Ovary (tissue), 9 donors: ENCODE results near the gene MCFD2. TPM values are rescaled to one million over a fixed set of nuclear protein-coding genes. Genes with fewer than 3 reads are reported as not detected.

Experiments
- DNase-seq, 5 donors: peaks; one replicate each; pipeline ENCODE4 v3.0.0-alpha.2; 2019 to 2020
- H3K27ac ChIP-seq, 2 donors: fragments of 200-600 bp; one replicate each; pipeline versions ENCODE4 v1.5.1 to v1.8.0; 2019 to 2022
- H3K27me3 ChIP-seq: fragments of 200-600 bp; one replicate; pipeline ENCODE4 v1.8.0; 2022
- H3K36me3 ChIP-seq: fragments of 200-600 bp; sonication (generic); one replicate; pipeline ENCODE4 v1.5.1; 2019
- H3K4me1 ChIP-seq: one replicate; pipeline ENCODE4 v1.8.1; 2013; ENCODE audit warnings: mild to moderate bottlenecking, moderate library complexity; ENCODE audit not compliant: insufficient read depth
- H3K4me3 ChIP-seq: fragments of 200-600 bp; sonication (generic); one replicate; pipeline ENCODE4 v1.5.1; 2017
- H3K9me3 ChIP-seq, 2 donors: fragments of 200-600 bp in 1 of 2; sonication (generic) in 1 of 2; one replicate each; pipeline versions ENCODE4 v1.5.1 to v1.8.1; 2013 to 2019; ENCODE audit warnings: mild to moderate bottlenecking in 1 of 2, moderate library complexity in 1 of 2
- EP300 ChIP-seq: sonication (generic); formaldehyde crosslinking; IDR thresholded peaks from one replicate; pipeline ENCODE4 v1.6.1; 2017; ENCODE audit warnings: antibody characterized with exemption
- POLR2A ChIP-seq: fragments of 450-650 bp; IDR thresholded peaks from one replicate; pipeline ENCODE4 v1.6.1; 2017; ENCODE audit warnings: antibody characterized with exemption, mild to moderate bottlenecking, moderate library complexity
- whole genome bisulfite sequencing, 3 donors: extraction: QIAGEN DNeasy Blood & Tissue Kit in 1 of 3; methylation state at CpG; one replicate each; pipeline versions ENCODE4 v1.1.5 to v1.1.7; 2013 to 2017; 5-methylcytosine and 5-hydroxymethylcytosine counted together
- intact Hi-C, 4 donors: fragments of 100-400 bp; cut with DNase I; formaldehyde crosslinking; loops; one replicate each; pipeline versions ENCODE4 v1.11.0 to v1.15.1; 2022 to 2023
- polyA plus RNA-seq, 2 donors: library from polyadenylated mRNA; stranded (reverse); fragments of 200-250 nt in 1 of 2; fragments of 350-450 nt in 1 of 2; fragmentation: Illumina TruSeq in 1 of 2; extraction: RNeasy Lipid Tissue Mini Kit (QIAGEN cat#74804) in 1 of 2; gene quantifications; one replicate each; pipeline ENCODE4 v1.2.3, GENCODE V29; 2013 to 2014
- total RNA-seq, 7 donors: library from RNA; depleted of rRNA in 2 of 7; stranded (reverse); fragments of >200 nt in 2 of 7; fragmentation: NEBNext Ultra II Directional in 3 of 7; extraction: Animal tissue kit (Norgen Biotek cat#: 25700) in 3 of 7; gene quantifications; one replicate each; pipeline versions ENCODE4 v1.1.0 to v1.2.4, GENCODE V29; 2016 to 2023
- TF ChIP-seq, protein P1 (sequence below), 3 donors: fragments of 450-650 bp in 2 of 3; fragments of 200-600 bp in 1 of 3; IDR thresholded peaks; one replicate each; pipeline versions ENCODE4 v1.5.1 to v1.8.0; 2016 to 2022; ENCODE audit warnings: antibody characterized with exemption in 3 of 3, mild to moderate bottlenecking in 1 of 3
- donor health status: DM: no; HTN: no; CAD: no; lungs with moderate emphysema.
- donor health status: DM: no; HTN: no; CAD: no.
- donor health status: Bipolar disorder and iron deficiency.
- donor health status: DM: yes; HTN: yes; CAD: no.
- donor health status: DM: no; HTN: no; CAD: no.
- donor health status: DM: yes; HTN: yes; CAD: no.

The MCFD2 gene
- total and polyA plus RNA-seq, 9 donors, result 62.8 to 176 (median 134) TPM

DNA sequence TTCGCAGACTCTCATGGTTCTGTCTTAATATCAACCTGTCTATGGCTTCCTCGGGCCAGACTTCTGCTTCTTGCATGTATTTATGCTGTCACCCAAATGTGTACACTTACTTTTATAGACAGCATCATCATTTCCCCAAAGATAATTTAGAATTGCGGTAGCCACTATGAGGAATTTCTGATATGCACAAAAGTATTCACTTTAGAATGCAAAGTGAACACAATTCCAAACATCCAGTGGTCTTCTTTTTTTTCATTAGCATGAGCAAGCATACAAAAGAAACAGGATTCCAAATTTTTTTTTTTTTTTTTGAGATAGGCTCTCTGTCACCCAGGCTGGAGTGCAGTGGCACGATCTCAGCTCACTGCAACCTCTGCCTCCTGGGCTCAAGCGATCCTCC, 21.0 kb upstream of the MCFD2 start:
- Histone ChIP-seq H3K27ac (no peak overlapping the region), H3K27me3 (no peaks in the 10 kb centered on the region), H3K9me3 (no peaks in the 10 kb centered on the region), H3K4me3 (no peak overlapping the region), H3K4me1 (no peaks in the 10 kb centered on the region), H3K36me3 (no peaks in the 10 kb centered on the region)
- DNase-seq, result no peak
- WGBS, 3 donors, result 70 to 79% (median 76%) methylated on average over 5 of the region's 5 CpGs
- TF ChIP-seq EP300, result no peak
- TF ChIP-seq, protein P1, sequence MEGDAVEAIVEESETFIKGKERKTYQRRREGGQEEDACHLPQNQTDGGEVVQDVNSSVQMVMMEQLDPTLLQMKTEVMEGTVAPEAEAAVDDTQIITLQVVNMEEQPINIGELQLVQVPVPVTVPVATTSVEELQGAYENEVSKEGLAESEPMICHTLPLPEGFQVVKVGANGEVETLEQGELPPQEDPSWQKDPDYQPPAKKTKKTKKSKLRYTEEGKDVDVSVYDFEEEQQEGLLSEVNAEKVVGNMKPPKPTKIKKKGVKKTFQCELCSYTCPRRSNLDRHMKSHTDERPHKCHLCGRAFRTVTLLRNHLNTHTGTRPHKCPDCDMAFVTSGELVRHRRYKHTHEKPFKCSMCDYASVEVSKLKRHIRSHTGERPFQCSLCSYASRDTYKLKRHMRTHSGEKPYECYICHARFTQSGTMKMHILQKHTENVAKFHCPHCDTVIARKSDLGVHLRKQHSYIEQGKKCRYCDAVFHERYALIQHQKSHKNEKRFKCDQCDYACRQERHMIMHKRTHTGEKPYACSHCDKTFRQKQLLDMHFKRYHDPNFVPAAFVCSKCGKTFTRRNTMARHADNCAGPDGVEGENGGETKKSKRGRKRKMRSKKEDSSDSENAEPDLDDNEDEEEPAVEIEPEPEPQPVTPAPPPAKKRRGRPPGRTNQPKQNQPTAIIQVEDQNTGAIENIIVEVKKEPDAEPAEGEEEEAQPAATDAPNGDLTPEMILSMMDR (IDR thresholded peaks at IDR 0.05), result no peak
- no peak for TF ChIP-seq POLR2A
- intact Hi-C loops, result no loop called here

DNA sequence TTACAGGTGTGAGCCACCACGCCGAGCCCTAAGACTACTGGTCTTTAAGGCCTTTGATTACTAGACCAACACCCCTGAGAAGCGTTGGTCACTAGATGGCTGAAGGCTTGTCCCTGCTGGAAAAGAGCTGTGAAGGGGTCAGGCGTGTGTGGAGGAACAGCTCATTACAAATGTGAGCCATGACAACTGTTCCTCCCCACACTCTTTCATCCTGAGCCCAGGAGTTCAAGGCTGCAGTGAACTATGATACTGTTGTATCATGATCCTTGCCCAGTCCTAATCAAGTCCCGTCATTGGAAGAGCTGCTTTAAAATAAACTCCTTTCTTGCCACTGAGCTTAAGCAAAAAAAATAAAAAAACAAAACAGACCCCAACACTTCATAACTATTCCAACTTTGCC, 19.5 kb upstream of the MCFD2 start:
- no peak overlapping the region for H3K27ac ChIP-seq
- no peak for DNase-seq
- TF ChIP-seq POLR2A (no peak), EP300 (no peak)
- TF ChIP-seq, protein P1 (IDR thresholded peaks at IDR 0.05), result no peak
- H3K9me3 ChIP-seq, result no peaks in the 10 kb centered on the region
- WGBS, 3 donors, result 63 to 71% (median 64%) methylated on average over 5 of the region's 5 CpGs
- intact Hi-C loops, result no loop called here
- H3K4me1 ChIP-seq, result no peaks in the 10 kb centered on the region
- no peaks in the 10 kb centered on the region for H3K36me3 ChIP-seq
- no peaks in the 10 kb centered on the region for H3K27me3 ChIP-seq
- no peak overlapping the region for H3K4me3 ChIP-seq

DNA sequence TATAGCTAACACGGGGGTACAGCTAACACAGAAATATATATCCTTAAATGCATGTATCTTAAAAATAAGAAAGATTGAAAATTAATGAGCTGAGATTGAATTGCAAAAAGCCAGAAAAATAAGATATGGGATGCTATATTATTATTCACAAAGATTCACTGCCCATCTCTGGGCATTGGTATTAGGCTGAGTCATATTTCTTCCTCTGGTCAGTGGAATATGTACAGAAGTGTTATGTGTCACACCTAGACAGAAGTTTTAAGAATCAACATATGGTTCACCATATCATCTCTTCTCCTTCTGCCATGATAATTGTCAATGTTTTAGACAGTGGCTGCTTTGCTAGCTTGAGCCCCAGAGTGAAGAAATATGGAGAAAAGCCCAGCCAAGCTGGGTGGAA, 14.0 kb upstream of the MCFD2 start:
- no peaks in the 10 kb centered on the region for H3K36me3 ChIP-seq
- H3K27ac ChIP-seq, result no peak overlapping the region
- WGBS, 3 donors, result 95 to 98% (median 98%) methylated on average over 1 of the region's 1 CpG
- no peak for DNase-seq
- H3K4me3 ChIP-seq, result no peak overlapping the region
- no peaks in the 10 kb centered on the region for H3K27me3 ChIP-seq
- H3K9me3 ChIP-seq, result no peaks in the 10 kb centered on the region
- TF ChIP-seq EP300 (no peak), POLR2A (no peak)
- TF ChIP-seq, protein P1 (IDR thresholded peaks at IDR 0.05), result no peak
- no peaks in the 10 kb centered on the region for H3K4me1 ChIP-seq
- intact Hi-C loops, result no loop called here

DNA sequence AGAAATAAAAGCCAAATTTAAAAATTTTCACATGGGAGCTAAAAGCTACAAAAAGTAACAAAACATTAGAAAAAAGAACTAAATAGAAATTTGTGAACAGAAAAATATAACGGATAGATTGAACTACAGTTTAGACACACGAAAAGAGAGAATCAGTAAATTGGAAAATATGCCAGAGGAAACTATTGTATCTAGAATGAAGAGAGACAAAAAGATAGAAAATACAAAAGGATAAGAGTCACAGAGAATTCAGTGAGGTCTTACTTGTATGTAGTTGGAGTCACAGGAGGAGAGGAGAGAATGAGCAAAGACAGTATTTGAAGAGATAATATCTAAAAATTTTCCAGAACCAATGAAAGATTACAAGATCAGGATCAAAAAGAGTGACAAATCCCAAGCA, 11.3 kb upstream of the MCFD2 start:
- H3K4me3 ChIP-seq, result no peak overlapping the region
- H3K9me3 ChIP-seq, result no peaks in the 10 kb centered on the region
- TF ChIP-seq, protein P1 (IDR thresholded peaks at IDR 0.05), result no peak
- TF ChIP-seq POLR2A, result no peak
- no peak for TF ChIP-seq EP300
- no peaks in the 10 kb centered on the region for H3K27me3 ChIP-seq
- DNase-seq, result no peak
- no peak overlapping the region for H3K27ac ChIP-seq
- intact Hi-C loops, result no loop called here
- H3K36me3 ChIP-seq, result no peaks in the 10 kb centered on the region
- WGBS, 3 donors, result 89 to 99% (median 98%) methylated on average over 2 of the region's 2 CpGs
- H3K4me1 ChIP-seq, result no peaks in the 10 kb centered on the region
